ENCODE measurements around the gene RBPJ.

GRCh38 chr4:26281881-26282280, 38.9 kb upstream of the RBPJ start:
- TF ChIP-seq CTCF (conservative IDR thresholded peaks at IDR 0.05) (no peak), ZFX (IDR thresholded peaks at IDR 0.05) (no peak)
